Chondrocyte (in vitro differentiated cells): ENCODE data around the gene MISP3. TPM values are rescaled to one million over a fixed set of nuclear protein-coding genes. Genes with fewer than 3 reads are reported as not detected.
"Not testable (repeated sequence)": the region's sequence is repeated elsewhere in the genome, so short reads cannot be mapped to it uniquely, and the experiment has no call there.

ENCODE experiments used
- DNase-seq: peaks from one replicate; pipeline ENCODE4 v3.0.0; 2021; ENCODE audit warnings: mixed read lengths, low spot score
- H3K27ac Mint-ChIP-seq: one replicate; pipeline ENCODE4 v1.8.0; 2021; ENCODE audit warnings: mild to moderate bottlenecking, moderate library complexity, mixed read lengths; ENCODE audit not compliant: unreplicated experiment
- H3K27me3 Mint-ChIP-seq: 2 replicates; pipeline ENCODE4 v1.8.0; 2021; ENCODE audit warnings: low read depth, mixed read lengths
- H3K36me3 Mint-ChIP-seq: 2 replicates; pipeline ENCODE4 v1.8.0; 2021; ENCODE audit warnings: low read depth, mixed read lengths
- H3K4me1 Mint-ChIP-seq: 2 replicates; pipeline ENCODE4 v1.8.0; 2021; ENCODE audit warnings: low read depth, mild to moderate bottlenecking, mixed read lengths
- H3K4me3 Mint-ChIP-seq: one replicate; pipeline ENCODE4 v1.8.0; 2021; ENCODE audit warnings: mild to moderate bottlenecking, moderate library complexity, mixed read lengths; ENCODE audit not compliant: unreplicated experiment
- H3K9me3 Mint-ChIP-seq: 2 replicates; pipeline ENCODE4 v1.8.0; 2021; ENCODE audit warnings: low read depth, mixed read lengths
- total RNA-seq: library from RNA; stranded (reverse); gene quantifications from 3 replicates; pipeline ENCODE4 v1.2.1, GENCODE V29; 2021
- TF ChIP-seq, protein P1 (sequence below): fragments of 200-600 bp; sonication (generic); IDR thresholded peaks from 2 replicates; pipeline ENCODE4 v1.5.0; 2021; ENCODE audit warnings: antibody characterized with exemption, mild to moderate bottlenecking, moderate library complexity

The MISP3 gene
- total RNA-seq, 1 donor from 2014 or later, result 2.0 TPM

DNA sequence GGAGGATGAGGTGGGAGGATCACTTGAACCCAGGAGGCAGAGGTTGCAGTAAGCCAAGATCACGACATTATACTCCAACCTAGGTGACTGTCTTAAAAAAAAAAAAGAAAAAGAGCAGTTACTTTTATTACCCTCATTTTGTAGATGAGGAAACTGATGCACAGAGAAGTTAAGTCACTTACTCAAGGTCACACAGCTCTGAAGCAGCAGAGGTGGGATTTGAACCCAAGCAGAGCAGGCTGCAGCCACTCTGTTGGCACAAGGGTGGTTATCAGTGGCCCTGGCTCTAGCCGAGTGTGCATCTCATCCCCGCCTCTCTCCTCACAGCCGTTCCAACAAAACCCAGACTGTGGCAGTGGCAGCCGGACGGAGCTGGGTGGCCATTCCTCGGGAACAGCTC is 33.4 kb upstream of the MISP3 start:
- no peak overlapping the region for H3K27ac Mint-ChIP-seq
- TF ChIP-seq, protein P1, sequence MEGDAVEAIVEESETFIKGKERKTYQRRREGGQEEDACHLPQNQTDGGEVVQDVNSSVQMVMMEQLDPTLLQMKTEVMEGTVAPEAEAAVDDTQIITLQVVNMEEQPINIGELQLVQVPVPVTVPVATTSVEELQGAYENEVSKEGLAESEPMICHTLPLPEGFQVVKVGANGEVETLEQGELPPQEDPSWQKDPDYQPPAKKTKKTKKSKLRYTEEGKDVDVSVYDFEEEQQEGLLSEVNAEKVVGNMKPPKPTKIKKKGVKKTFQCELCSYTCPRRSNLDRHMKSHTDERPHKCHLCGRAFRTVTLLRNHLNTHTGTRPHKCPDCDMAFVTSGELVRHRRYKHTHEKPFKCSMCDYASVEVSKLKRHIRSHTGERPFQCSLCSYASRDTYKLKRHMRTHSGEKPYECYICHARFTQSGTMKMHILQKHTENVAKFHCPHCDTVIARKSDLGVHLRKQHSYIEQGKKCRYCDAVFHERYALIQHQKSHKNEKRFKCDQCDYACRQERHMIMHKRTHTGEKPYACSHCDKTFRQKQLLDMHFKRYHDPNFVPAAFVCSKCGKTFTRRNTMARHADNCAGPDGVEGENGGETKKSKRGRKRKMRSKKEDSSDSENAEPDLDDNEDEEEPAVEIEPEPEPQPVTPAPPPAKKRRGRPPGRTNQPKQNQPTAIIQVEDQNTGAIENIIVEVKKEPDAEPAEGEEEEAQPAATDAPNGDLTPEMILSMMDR, result no peak
- no peaks in the 10 kb centered on the region for H3K36me3 Mint-ChIP-seq
- no peaks in the 10 kb centered on the region for H3K9me3 Mint-ChIP-seq
- no peak overlapping the region for H3K4me3 Mint-ChIP-seq
- H3K27me3 Mint-ChIP-seq, result no peaks in the 10 kb centered on the region
- peaks cover 6% of the 10 kb centered on the region for H3K4me1 Mint-ChIP-seq
- no peak for DNase-seq

DNA sequence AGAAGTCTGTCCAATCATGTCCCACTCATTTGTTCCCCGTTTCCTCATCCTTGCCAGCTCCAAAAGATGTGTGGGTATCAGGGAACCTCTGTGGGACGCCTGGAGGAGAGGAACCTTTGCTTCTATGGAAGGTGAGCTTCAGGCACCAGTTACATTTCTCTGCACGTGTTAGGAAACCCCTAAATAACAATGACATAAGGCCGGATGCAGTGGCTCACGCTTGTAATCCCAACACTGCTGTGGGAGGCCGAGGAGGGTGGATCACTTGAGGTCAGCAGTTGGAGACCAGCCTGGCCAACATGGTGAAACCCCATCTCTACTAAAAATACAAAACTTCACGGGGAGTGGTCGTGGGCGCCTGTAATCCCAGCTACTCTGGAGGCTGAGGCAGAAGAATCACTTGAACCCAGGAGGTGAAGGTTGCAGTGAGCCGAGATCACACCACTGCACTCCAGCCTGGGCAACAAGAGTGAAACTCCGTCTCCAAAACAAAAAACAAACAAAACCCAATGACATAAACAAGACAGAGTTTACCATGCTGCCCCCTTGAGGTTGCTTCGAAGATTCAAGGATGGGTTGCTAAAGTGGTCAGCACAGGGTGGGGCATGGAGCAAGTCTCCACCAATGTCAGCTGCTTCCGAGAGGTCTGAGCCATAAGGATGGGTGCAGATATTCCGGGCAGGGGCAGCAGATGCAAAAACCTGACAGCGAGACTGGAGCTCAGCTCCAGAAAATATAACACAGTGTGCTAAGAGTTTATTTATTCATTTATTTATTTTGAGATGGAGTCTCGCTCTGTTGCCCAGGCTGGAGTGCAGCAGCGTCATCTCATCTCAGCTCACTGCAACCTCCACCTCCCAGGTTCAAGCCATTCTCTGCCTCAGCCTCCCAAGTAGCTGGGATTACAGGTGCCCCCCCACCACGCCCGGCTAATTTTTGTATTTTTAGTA is 29.7 kb upstream of the MISP3 start:
- H3K4me3 Mint-ChIP-seq, H3K36me3 Mint-ChIP-seq, DNase-seq, H3K27me3 Mint-ChIP-seq, H3K4me1 Mint-ChIP-seq, H3K9me3 Mint-ChIP-seq: not testable (repeated sequence)
- H3K27ac Mint-ChIP-seq, result peak overlapping the region; percentile 6
- TF ChIP-seq, protein P1, result peak; percentile 80

DNA sequence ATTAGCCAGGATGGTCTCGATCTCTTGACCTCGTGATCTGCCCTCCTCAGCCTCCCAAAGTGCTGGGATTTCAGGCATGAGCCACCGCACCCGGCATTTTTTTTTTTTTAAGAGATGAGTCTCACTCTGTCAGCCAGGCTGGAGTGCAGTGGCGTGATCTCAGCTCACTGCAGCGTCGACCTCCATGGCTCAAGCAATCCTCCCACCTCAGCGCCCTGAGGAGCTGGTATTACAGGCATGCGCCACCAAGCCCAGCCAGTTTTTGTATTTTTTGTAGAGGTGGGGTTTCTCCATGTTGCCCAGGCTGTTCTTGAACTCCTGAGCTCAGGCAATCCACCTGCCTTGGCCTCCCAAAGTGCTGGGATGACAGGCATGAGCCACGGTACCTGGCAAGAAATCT is 24.7 kb upstream of the MISP3 start:
- H3K9me3 Mint-ChIP-seq, H3K27me3 Mint-ChIP-seq, DNase-seq, H3K4me3 Mint-ChIP-seq, H3K4me1 Mint-ChIP-seq, H3K27ac Mint-ChIP-seq, H3K36me3 Mint-ChIP-seq: not testable (repeated sequence)

DNA sequence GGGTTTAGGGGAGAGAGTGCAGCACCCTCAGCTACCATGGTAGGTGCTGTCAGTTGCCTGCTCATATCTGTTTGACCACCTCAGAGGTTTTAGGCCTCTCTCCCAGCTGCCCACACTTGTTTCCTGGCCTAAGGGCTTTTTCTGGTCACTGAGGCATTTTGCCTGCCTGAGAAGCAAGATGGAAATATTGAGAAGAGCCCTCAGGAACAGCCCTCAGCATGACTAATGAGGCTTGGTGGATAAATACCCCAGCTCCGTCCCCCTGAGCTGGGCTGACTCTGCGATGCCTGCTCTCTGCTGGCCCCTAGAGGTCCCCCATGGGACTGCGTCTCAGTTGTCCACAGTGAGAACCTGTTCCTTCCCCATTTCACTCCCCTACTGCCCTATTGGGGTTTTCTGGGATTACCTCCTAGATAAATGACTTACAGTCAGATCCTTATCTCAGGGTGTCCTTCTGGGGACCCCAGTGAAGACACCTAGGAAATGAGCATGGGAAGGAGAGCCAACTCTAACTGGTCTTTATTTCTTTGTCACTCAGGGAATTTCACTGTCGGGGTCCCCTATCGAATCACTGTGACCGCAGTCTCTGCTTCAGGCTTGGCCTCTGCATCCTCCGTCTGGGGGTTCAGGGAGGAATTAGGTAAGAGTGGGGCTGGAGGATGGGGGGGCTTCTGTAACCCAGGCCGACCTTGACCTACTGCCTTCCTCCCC is 24.0 kb upstream of the MISP3 start:
- no peaks in the 10 kb centered on the region for H3K9me3 Mint-ChIP-seq
- TF ChIP-seq, protein P1, result peak; percentile 82
- no peak overlapping the region for H3K27ac Mint-ChIP-seq
- no peaks in the 10 kb centered on the region for H3K4me1 Mint-ChIP-seq
- no peaks in the 10 kb centered on the region for H3K27me3 Mint-ChIP-seq
- no peak for DNase-seq
- peaks cover 1% of the 10 kb centered on the region for H3K36me3 Mint-ChIP-seq
- H3K4me3 Mint-ChIP-seq, result no peak overlapping the region

DNA sequence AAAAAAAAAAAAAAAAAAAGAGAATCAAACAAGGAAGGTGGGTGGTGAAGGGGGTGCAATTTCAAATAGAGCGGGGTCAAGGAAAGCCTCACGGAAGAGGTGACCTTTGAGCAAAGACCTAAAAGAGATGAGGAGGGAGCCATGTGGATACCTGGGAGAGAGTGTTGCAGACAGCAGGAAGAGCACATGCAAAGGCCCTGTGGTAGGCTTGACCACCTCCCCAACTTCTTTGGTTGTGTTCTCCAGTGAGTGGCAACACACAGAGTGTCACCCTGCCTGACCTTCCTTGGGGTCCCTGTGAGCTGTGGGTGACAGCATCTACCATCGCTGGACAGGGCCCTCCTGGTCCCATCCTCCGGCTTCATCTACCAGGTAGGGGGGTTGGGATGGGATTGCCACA is 22.1 kb upstream of the MISP3 start:
- Mint-ChIP-seq H3K27ac (no peak overlapping the region), H3K27me3 (no peaks in the 10 kb centered on the region), H3K9me3 (no peaks in the 10 kb centered on the region), H3K4me1 (no peaks in the 10 kb centered on the region), H3K36me3 (peaks cover 1% of the 10 kb centered on the region), H3K4me3 (no peak overlapping the region)
- DNase-seq, result no peak
- TF ChIP-seq, protein P1, result no peak

DNA sequence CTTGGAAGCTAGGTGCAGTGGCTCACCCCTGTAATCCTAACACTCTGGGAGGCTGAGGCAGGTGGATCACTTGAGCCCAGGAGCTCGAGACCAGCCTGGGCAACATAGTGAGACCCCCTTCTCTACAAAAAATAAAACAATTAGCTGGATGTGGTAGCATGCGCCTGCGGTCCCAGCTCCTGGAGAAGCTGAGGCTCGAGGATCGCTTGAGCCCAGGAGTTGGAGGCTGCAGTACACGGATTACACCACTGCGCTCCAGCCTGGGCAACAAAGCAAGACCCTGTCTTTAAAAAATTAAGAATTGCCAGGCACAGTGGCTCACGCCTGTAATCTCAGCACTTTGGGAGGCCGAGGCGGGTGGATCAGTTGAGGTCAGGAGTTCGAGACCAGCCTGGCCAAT is 21.6 kb upstream of the MISP3 start:
- H3K27me3 Mint-ChIP-seq, H3K4me1 Mint-ChIP-seq, H3K4me3 Mint-ChIP-seq, H3K36me3 Mint-ChIP-seq, DNase-seq, H3K27ac Mint-ChIP-seq, H3K9me3 Mint-ChIP-seq: not testable (repeated sequence)
